Kidney epithelial cell (primary cell): ENCODE results near the gene ORC2. TPM values are rescaled to one million over a fixed set of nuclear protein-coding genes. Genes with fewer than 3 reads are reported as not detected.
"Not testable (repeated sequence)": the region's sequence is repeated elsewhere in the genome, so short reads cannot be mapped to it uniquely, and the experiment has no call there.

Experiments used
- DNase-seq: peaks from one replicate; pipeline ENCODE4 v3.0.0-alpha.2; 2010; ENCODE audit warnings: low read depth
- H3K27me3 ChIP-seq: 2 replicates; pipeline ENCODE4 v1.6.0; 2011; ENCODE audit warnings: low read length; ENCODE audit not compliant: control insufficient read depth, insufficient read depth
- H3K36me3 ChIP-seq: 2 replicates; pipeline ENCODE4 v1.5.1; 2011; ENCODE audit warnings: low read length; ENCODE audit not compliant: control insufficient read depth, insufficient read depth
- H3K4me3 ChIP-seq: 2 replicates; pipeline ENCODE4 v1.5.1; 2011; ENCODE audit warnings: low read depth, mild to moderate bottlenecking, control low read depth, low read length
- CTCF ChIP-seq: IDR thresholded peaks from 2 replicates; pipeline ENCODE4 v1.5.1; 2011; ENCODE audit warnings: mild to moderate bottlenecking, moderate library complexity, low read length, control low read depth, inconsistent platforms; ENCODE audit not compliant: insufficient read depth, poor library complexity, severe bottlenecking
- total RNA-seq: library from RNA; depleted of rRNA; stranded (reverse); fragments of >200 nt; gene quantifications from 2 replicates; pipeline ENCODE4 v1.2.3, GENCODE V29; 2015

Gene ORC2
- total RNA-seq, 1 donor from 2014 or later, result 16.2 TPM

DNA sequence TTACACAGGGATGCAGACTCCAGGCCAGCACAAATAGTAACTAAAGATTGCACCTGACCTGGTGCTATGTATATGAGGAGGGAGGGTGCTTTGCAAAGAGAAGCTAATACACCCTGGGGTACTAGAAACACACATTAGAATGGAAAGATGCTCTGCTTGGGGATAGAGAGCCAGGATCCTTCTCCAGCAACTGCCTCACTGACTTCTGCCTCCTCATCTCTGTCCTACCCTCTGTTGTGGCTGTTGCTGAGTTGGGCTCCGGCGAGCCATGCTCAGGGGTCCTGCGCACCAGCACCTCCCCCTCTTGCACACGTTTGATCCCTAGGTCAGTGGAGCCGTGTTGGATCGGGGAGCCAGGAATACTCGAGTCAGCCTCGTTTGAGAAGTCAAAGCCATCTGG, 23.7 kb upstream of the ORC2 start:
- no peak for DNase-seq
- Histone ChIP-seq H3K27me3 (no peaks in the 10 kb centered on the region), H3K4me3 (no peak overlapping the region), H3K36me3 (peaks cover 1% of the 10 kb centered on the region)
- TF ChIP-seq CTCF, result no peak

DNA sequence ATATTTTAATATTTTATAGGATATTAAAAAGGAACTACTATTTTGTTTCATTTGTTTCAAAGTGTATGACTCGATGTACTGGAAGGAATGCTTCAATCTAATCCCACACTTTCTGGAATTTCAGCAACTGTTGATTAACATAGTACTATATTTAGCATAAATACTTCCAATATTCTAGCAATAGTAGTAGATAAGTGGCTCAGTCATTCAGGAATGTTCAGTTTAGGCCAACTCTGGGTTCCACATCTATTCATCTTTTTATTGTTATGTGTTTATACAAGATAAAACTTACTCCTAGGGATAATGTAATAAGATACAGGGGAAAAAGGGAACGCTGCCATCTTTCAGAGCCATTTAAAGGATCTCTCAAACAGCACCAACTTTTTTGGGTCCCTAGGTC, 22.3 kb upstream of the ORC2 start:
- no peak for TF ChIP-seq CTCF

GRCh38 chr2:200976710-200977109, 13.2 kb upstream of the ORC2 start:
- H3K4me3 ChIP-seq, result no peak overlapping the region
- H3K36me3 ChIP-seq, result no peaks in the 10 kb centered on the region
- no peaks in the 10 kb centered on the region for H3K27me3 ChIP-seq
- no peak for TF ChIP-seq CTCF
- DNase-seq, result no peak

More for the DNA sequence above, 22.3 kb upstream of the ORC2 start:
- DNase-seq, result no peak
- no peak overlapping the region for H3K4me3 ChIP-seq
- H3K36me3 ChIP-seq, result peaks cover 1% of the 10 kb centered on the region
- no peaks in the 10 kb centered on the region for H3K27me3 ChIP-seq

DNA sequence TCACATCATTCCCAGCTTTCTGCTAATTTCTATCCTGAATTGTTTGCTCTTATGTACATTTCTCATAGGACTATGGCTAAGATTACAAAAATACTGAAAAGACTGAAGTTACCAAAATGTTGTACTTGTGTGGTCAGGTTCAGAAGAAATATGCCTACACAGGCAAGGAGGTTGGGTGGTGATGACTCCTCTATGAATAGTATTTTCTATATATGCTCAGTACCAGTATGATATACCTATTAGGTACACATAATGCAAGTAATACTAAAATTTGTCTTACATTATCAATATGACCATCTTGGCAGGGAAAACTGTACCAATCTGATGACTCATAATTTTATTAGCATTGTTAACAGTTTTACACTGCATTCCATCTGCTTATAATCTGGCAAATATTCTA, 12.2 kb upstream of the ORC2 start:
- DNase-seq, result no peak
- no peaks in the 10 kb centered on the region for H3K27me3 ChIP-seq
- H3K36me3 ChIP-seq, result no peaks in the 10 kb centered on the region

DNA sequence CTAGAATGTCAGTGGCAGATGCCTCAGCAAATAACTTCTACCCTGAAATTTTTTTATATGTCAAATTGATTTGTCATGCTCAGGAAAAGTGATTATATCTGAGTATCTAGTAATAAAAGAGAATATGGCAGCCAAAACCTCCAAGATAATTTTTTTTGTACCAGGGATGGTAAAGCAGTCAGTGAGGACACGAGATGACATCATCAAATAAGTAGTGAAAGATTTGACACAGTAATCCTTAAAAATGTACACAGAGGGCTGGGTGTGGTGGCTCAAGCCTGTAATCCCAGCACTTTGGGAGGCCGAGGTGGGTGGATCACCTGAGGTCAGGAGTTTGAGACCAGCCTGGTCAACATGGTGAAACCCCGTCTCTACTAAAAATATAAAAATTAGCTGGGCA, 6.6 kb upstream of the ORC2 start:
- not testable (repeated sequence) for H3K27me3 ChIP-seq, DNase-seq, H3K4me3 ChIP-seq, H3K36me3 ChIP-seq

More for the DNA sequence above, 12.2 kb upstream of the ORC2 start:
- H3K4me3 ChIP-seq, result no peak overlapping the region
- no peak for TF ChIP-seq CTCF

DNA sequence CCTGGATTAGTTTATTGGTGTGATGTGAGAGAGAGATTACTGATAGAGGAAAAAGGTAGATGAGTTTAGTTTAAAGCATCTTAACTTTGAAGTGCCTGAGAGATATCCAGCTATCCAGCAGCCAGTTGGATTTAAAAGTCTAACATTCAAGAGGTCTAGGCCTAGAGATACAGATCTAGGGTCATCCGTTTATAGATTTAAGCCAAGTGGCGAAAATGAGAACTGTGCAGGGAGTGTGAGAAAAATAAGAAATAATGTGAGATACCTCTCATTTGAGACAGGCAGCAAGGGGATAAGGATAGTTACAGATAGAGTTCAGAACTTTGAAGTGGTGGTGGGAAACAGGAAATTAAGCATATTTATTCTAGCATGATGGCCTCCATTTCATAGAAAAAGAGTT, 5.3 kb upstream of the ORC2 start:
- TF ChIP-seq CTCF, result no peak

More for the DNA sequence above, 5.3 kb upstream of the ORC2 start:
- Histone ChIP-seq H3K27me3 (no peaks in the 10 kb centered on the region), H3K4me3 (no peak overlapping the region), H3K36me3 (no peaks in the 10 kb centered on the region)
- no peak for DNase-seq
